GM19468 (cell line): ENCODE measurements around the gene DSTN.

Experiments used
- ATAC-seq: cut with Tn5 transposase; IDR thresholded peaks from one replicate; pipeline ENCODE4 v1.9.1; 2021; ENCODE audit warnings: mild to moderate bottlenecking, moderate library complexity, moderate number of reproducible peaks; ENCODE audit not compliant: unreplicated experiment; ENCODE audit errors: extremely low read depth

The DSTN gene

GRCh38 chr20:17543531-17544131 is 26.2 kb upstream of the DSTN start:
- no peak for ATAC-seq

DNA sequence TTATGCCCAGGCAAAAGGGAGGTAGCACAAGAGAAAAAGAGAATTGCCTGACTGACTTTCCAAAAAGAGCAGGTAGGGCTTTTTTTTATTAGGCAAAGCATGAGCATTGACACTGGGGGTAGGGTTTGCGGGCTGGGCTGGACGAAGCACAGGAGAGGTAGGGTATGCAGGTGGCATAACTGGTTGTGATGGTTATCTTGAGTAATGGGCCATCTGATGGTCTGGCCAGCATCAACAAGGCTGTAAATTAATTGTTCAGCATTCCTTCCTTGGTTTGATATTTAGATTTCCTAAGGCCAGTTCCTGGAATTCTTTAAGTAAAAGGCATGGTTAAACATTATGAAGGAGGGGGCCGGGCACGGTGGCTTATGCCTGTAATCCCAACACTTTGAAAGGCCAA is 24.7 kb upstream of the DSTN start:
- ATAC-seq = no peak

- ATAC-seq = no peak
These were observed 20.7 kb upstream of the DSTN start for GRCh38 chr20:17549131-17549530.

DNA sequence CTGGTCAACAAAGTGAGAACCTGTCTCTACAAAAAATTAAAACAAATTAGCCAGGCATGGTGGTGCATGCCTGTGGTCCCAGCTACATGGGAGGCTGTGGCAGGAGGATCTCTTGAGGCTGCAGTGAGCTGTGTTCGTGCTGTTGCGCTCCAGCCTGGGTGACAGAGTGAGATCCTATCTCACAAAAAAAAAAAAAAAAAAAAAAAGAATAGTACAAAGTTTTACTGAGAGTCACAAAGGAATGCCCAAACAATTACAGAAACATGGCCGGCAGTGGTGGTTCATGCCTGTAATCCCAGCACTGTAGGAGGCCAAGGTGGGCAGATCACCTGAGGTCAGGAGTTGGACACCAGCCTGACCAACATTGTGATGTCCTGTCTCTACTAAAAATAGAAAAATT is 14.8 kb upstream of the DSTN start:
- no peak for ATAC-seq

- no peak for ATAC-seq
These were observed 12.8 kb upstream of the DSTN start for GRCh38 chr20:17556837-17557674.

DNA sequence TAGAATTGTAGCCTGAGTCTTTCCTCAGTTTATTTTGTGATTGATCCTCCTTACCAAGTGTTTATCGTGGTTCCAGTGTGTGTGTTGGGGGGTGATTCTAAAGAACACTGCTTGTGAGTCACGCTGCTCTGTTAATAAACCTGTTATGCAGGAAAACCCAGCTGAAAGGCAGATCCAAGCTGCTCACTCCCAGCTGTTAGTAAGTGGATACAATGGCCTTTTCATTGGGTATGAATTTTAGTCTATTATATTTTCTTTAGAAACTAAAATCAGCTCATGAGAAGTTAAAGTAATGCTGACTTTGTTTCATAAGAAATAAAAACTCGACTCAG is 12.2 kb upstream of the DSTN start:
- no peak for ATAC-seq

DNA sequence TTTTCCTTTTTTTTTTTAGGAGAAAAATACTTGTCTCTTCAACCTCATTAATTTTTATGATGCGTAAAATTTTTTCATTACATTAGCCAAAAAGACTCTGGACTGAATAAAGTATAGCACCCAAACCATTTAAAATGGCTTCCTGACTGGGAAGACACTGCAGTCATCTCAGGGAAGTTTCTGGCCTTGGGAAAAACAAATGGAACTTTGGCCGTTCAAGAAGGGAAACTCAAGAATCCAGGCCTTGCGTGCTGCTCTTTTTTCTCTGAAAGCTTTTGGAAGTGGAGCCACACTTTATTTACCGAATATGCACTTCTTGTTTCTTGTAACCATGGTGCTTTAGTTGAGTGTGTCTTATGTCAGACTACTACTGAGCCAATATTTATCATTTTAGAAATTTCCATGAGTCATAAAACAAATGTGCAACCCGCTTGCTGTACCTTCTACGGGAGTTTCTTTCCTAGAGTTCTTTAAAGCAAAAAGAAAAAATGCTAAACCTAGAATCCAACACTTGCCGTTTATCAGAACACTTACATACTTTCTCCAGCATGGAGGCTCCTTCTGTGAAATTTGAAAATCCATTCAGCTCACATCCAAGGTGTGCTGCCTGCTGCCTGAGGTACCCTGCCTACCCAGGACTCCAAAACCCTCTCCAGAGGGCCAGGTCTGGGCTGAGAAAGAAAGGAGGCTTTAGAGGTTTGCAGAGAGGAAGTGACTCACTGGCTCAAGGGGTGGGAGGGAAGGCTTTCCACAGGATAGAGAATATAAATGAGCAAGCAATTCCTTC is 11.5 kb upstream of the DSTN start:
- ATAC-seq = no peak

GRCh38 chr20:17558941-17559304 is 11.0 kb upstream of the DSTN start:
- no peak for ATAC-seq

- ATAC-seq = no peak
These were observed 10.5 kb upstream of the DSTN start for GRCh38 chr20:17559338-17559737.

- no peak for ATAC-seq
These were observed 9.4 kb upstream of the DSTN start for GRCh38 chr20:17560344-17561074.

DNA sequence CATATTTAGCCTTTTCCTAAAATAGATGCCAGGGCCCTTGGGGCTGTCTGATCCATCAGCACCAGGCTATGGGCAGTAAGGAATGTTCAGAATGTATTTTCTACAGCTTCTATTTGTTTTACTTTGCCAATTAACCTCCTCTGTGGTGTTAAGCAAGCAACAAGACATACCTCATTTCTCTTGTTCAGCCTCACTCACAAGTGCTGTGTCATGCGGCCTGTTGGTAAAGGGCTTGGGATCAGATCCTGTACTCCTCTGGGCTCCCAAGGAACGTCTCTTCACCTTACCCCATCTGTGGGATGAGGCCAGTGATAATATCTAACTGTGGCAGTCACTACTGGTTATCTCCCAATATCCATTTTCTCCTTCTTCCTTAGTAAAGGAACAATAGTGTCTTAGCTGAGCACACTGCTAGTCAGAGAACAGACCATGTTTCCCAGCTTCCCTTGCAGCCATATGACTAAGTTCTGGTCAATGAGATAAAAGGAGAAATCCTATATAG is 7.0 kb upstream of the DSTN start:
- no peak for ATAC-seq

DNA sequence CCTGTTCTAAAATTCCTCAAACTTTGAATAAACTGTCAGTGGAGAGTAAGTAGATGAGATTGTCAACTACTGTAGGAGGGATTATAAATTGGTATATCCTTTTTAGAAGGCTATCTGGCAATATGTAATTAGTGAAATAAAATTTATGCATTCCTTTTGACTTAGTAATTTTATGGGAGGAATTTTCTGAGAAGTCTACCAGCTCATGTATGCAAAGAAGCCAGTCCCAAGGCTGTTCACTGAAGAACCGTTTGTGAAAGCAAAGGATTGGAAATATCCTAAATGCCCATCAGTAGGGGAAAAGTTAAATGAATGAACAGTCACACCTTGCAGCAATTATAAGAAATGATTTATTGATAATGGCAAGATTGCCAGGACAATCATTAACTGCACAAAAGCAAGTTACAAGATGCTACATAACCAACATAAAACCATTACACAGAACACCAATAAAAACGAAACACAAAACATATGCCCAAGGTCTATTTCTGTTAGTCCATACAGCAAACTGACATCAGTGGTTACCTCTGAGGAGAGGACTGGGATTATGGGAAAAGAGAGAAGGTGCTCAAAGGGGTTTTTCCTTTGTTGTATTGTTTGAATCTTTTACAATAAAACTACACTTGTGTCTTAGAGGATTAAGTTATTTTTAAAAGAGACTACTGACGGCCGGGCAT is 4.6 kb upstream of the DSTN start:
- no peak for ATAC-seq

- no peak for ATAC-seq
These were observed 3.5 kb upstream of the DSTN start for GRCh38 chr20:17566345-17566744.

- no peak for ATAC-seq
These were observed 1.7 kb upstream of the DSTN start for GRCh38 chr20:17568045-17568788.

DNA sequence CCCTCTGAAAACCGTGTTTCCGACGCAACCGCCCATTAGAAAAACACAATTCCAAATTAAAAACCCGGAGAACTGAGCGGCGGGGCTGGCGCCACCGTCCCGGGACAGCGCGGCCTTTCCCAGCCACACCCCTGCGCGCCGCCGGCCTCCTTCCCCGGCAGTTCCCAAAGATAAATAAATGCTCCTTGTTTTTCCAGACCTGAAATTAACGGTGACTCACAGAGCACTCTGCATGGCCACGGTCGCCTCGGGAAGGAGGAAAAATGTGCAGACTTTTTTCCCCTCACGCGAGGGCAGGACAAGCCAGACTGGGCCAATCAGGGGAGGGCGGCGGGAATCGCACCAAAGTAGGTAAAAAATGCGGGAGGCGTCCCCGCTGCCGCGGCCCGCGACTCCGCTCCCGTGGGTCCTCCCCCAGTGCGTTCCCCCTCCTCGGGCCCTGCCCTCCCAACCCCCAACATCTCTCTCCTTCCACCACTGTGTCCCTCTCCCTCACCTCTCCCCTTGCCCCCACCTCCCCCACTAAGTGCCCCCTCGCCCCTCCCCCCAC is 828 bp upstream of the DSTN start:
- ATAC-seq = no peak

- ATAC-seq = no peak
These were observed 675 bp downstream of the DSTN start for GRCh38 chr20:17570347-17571152.

DNA sequence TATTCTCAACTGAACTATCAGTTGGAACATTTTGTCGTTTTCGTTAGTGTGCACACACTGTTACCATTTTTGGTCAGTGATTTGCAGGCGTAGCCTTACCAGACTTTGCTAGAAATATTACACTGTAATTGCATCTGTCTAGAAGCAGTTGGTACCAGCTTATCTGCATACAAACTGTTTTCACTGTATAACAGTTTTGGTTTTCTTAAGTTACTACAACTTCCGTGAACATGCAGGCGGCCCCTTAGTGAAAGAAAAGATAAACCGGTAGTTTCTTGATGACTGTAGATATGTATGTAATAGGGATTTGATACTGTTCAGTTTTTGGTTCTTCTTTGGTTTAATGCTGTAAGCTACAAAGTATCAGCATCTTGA is 1.3 kb downstream of the DSTN start:
- ATAC-seq = no peak

DNA sequence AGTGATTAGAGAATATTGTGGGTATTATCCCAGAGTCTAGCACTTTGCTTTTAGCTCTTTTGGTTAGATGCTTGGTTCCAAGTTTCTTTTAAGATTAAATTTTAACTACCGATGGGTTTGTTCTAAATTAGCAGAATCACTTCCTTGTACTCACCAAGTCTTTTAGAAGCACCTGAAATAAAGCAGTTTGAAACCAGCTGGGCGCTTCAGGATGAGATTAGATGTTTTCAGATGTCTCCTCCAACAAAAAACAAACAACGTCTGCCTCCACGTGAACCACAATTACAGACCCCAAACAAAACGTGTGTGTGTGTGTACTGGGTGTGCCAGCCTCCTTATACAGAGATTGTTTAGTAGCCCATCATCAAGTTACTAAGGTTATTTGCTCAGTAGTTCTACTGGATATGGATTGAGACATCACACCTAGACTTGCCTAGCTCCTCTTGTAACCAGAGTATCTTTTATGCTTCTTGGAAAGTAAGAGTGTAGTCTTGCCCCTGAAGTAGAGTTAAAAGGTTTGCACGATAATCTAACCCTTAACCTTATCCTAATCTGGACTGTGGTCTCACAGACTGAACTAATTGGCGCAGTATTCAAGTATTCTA is 2.3 kb downstream of the DSTN start:
- ATAC-seq = no peak
